NCI-H510A (cell line): ENCODE measurements around the gene N4BP2L1.

Experiments
- DNase-seq: peaks from one replicate; lab custom pipeline; 2025; lab: John Stamatoyannopoulos, UW

The N4BP2L1 gene

DNA sequence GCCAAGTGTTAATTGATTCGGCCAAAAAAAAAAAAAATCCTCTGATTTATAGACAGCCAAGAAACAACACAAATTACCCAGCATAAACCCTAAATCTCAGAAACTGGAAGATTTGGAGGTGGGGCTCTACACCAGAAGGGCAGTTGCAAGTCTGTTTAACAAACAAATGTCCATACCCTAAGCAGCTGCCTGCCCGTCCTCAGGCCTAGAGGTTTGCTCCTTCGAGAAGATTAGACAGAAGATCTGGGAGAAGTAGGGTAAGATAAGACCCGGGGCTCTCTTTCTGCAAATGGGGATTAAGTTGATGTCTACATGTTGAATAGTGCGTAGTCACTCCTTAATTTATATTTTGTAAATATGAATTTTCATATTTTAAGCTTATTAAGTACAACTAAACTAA, 3.4 kb upstream of the N4BP2L1 start:
- DNase-seq, result no peak

DNA sequence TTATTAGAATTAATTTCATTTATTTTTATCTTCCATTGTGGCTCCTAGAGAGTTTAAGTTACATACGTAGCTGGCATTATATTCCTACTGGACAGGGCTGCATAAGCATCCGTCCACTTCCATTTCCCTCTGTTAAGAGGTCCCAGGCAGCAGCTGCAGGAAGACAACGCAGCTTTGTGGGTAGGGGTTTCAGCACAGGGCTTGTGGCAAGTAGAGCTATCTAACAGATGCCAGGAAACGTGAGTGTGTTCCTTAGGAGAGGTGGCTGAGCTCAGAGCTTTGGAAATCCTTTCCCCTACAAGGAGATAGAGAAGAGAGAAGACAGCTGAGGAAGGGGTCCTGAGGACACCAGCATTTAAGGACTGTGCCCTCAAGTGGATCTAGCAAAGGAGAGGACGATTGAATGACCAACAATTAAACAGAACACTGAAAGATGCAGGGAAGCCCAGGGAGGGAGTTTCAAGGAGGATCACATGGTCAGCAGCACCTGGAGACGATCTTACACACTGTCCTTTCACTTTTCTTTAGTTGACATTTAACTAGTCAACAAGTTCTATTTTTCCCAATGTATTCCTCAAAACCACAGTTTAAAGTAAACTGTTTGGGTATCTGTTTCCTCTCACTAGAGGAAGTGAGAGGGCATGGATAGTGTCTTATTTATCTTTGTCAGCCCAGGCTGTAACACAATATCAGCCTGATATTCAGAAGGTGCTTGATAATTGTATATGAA, 2.3 kb upstream of the N4BP2L1 start:
- no peak for DNase-seq

DNA sequence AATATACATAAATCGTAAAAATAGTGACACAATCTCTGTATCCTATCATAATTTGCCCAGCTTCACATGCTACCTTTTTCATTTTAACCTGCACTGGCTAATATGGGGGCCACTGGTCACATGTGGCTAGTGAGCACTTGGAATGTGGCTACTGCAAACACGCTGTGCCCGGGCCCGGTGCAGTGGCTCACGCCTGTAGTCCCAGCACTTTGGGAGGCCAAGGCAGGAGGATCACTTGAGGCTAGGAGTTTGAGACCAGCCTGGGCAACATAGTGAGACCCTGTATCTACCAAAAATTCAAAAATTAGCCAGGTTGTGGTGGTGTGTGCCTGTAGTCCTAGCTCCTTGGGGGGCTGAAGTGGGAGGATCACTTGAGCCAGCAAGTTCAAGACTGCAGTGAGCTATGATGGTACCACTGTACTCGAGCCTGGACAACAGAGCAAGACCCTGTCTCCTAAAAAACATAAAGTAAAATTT, 1.5 kb upstream of the N4BP2L1 start:
- no peak for DNase-seq

DNA sequence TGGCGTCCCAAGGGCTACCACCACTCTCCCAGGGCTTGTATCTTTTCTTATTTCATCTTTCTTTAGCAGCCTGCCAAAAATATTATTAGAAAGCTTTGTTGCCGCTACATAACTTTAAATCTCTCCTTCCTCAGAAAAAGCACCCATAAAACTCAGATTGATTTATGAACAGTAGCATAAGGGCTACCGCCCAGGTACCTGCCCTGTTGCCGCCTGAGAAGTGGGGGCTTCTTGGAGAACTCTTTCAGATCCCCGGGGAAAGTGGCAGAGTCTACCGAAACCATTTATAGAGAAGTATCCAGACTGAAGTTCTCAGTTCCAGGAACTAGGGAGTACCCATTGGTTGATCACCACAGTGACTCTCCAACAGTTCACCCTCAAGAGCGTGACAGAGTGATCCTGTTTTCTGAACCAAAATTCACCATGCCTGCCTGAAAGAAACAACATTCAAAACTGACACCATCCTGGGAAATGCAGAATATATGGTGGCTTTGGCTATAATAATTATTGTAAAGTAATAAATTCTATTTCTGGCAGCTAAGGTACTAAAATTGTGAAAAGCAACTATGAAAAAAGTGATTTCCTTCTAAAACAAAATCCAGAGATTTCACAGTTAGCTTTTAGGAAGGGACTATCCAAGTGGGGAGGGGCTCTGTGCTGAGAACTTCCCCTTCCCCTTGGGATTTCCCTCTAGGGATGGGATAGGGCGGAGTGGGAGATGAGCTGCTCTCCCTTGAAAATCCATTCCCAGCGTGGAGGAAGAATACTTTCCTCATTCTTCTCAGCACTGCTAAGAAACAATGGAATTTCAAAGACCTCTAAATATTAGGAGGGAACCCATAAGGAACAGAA, 877 bp upstream of the N4BP2L1 start:
- no peak for DNase-seq

DNA sequence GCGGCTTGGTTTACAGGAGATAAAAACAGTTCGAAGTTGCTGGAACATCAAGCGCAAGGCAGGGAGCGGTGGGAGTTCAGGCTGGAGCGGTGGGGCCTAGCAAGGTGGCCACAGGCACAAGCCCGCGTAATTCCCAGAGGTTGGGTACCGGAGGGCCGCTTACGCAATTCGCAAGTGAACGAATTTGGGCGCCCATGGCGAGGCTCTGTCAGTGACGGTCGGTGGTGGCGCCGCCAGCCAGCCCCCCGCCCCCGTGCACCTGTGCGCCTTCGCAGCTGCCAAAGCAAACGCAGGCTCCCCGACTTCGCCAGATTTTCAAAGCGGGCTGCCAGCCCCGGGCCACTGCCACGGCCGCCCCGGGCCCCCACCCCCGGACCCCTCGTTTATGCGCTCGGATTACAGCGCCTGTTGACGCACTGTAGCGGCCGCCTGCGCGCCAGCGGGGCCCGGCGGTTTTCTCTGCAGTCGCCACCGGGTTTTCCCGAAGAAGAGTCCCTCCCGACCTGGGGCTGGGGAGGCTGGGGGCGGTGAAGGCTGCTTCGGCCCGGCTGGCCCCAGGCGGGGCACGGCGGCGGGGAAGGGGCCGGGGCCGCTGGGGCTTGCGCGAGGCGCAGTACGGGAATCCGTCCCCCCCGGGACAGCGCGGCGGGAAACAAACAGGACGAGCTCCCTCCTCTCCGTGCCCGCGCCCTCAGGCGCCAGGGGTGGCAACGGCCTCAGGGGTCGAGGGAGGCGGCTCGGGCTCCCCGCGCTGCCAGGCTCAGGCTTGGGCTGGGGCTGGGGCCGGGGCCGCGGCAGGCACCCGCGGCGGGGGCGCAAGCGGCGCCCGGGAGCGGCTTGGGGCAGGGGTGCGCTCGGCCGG, 709 bp downstream of the N4BP2L1 start:
- no peak for DNase-seq

DNA sequence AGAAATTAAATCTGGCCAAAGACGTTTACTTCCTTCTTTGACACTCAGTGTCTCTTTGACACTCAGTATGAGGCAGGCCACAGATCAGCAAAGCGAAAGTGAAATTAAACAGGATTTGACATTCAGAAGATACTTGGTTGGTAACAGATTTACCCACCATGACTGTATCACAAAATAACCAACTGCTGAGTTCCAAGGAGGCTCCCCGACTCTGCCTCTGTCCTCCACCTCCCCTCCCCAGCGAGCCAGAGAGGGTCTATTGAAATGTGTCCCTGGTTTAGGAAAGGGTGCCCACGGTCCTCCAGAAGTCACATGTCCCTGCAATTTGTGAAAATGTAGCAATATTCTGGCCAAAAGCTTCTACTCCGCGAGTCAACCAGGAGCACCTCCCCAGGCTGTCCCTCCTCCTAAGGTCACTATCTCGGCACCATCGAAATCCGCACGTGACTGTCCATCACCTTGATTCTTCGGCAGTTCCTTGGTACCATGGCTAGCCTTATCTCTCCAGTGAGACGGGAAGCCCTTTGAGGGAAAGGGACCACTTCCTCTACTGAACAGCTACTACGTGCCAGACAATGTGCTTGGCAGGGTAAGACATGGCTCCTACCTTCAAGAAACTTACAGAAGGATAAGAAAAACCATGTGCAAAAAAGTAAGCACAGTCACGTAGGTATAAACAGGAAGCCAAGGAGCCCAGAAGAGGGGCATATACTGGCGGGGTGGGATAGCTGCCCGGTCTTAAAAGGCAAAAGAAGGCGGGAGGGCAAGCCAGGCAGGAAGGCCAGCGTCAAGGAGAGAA, 1.5 kb downstream of the N4BP2L1 start:
- no peak for DNase-seq

DNA sequence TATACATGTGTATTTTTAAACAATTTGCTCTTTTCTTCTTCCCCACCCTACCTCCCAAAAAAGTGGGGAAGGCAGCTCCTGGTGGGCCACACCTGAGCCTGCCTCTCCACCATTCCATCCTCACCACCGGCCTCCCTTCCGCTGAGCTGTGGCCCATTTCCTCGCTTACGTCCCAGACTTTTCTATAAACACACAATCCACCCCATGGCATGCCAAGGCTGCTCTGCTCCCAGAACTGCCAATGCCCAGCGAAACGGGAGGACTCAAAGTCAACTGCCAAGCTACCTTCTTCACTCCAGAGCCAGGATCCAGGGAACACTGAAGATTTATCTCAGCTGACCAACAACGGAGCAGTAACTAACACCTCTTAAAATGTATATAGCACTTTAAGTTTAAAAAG, 2.8 kb downstream of the N4BP2L1 start:
- DNase-seq, result no peak

DNA sequence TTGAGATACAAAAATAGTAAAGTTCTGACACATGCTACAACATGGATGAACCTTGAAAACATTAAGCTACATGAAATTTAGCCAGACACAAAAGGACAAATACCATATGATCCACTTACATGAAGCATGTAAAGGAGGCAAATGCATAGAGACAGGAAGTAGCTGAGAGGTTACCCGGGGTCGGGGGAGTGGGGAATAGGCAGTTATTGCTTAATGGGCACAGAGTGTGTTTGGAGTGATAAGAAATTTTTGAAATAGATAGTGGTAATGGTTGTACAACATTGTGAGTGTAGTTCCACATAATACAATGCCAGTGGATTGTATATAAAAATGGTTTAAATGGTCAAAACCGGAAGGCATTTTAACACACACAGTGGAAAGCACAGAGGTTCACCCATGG, 4.3 kb downstream of the N4BP2L1 start:
- no peak for DNase-seq

DNA sequence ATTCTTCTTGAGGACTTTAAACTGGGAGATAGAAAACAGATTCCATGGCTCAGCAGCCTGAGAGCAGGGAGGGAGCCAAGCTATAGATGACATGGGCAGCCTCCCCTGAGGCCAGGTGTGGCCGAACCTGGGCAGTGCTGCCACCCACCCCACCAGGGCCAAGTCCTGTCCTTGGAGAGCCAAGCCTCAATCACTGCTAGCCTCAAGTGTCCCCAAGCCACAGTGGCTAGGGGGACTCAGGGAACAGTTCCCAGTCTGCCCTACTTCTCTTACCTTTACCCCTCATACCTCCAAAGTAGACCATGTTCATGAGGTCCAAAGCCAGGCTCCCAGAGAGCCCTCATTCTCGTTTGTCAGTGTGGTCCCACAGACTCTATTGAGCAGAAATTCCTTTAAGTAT, 8.1 kb downstream of the N4BP2L1 start:
- DNase-seq, result no peak

DNA sequence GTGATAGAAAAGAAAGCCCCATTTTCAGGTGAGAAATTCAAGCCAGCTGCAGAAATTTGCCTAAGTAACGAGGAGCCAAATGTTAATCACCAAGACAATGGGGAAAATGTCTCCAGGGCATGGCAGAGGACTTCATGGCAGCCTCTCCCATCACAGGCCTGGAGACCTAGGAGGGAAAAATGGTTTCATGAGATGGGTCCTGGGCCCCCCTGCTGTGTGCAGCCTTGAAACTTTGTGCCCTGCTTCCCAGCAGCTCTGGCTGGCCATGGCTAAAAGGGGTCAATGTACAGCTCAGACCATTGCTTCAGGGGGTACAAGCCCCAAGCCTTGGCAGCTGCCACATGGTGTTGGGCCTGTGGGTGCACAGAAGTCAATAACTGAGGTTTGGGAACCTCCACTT, 9.9 kb downstream of the N4BP2L1 start:
- no peak for DNase-seq

DNA sequence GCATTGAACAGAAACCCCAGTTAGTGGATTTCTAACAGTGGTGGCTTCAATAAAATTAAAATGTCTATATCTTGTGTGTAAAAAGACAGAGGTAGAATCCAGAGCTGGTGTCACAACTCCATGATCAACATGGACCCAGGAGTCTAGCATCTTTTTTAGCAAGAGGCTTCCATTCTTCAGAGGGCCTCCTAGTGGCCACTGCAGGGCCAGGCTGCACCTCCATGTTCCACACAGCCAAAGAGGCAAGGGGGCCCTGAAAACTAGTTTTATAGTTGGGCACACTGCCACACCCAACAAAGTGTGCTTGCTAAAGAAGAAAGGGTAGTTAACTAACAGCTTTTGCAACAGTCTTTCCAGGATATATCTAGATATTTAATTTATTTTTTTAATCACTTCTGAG, 12.9 kb downstream of the N4BP2L1 start:
- no peak for DNase-seq

DNA sequence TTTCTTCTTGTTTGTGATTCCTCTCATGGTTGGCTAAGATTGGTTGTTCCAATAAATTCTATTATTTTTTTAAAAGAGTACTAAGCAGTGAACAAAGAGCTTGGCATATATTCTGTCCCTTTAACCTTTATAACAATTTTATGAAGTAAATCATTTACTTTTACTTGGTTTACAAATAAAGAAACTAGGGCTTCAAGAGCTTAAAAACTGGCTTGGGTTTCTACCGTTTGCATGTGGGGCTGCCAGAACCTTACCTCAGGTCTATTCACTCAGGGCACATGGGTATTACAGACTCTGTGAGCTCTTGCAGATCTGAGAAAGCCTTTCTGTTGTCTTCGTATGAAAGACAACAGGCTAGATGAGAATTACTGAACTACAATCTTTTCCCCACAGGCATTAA, 13.3 kb downstream of the N4BP2L1 start:
- no peak for DNase-seq

DNA sequence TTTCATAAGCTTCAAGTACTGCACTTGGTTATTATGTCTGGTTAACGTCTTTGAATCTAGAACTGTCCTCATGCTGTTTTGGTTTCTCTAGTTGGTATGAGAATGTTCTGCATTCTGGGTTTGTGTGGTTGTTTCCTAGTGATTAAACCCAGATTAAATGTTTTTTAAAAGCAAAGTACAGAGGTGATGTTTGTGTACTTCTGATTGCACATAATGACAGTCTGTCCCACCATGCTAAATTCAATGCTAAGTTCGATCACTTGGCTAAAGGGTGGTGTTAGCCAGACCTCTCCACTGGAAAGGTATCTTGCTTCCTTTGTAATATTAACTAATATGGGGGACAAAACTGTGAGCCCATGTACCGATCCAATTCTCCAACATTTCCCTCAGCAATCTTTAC, 14.6 kb downstream of the N4BP2L1 start:
- DNase-seq, result no peak

DNA sequence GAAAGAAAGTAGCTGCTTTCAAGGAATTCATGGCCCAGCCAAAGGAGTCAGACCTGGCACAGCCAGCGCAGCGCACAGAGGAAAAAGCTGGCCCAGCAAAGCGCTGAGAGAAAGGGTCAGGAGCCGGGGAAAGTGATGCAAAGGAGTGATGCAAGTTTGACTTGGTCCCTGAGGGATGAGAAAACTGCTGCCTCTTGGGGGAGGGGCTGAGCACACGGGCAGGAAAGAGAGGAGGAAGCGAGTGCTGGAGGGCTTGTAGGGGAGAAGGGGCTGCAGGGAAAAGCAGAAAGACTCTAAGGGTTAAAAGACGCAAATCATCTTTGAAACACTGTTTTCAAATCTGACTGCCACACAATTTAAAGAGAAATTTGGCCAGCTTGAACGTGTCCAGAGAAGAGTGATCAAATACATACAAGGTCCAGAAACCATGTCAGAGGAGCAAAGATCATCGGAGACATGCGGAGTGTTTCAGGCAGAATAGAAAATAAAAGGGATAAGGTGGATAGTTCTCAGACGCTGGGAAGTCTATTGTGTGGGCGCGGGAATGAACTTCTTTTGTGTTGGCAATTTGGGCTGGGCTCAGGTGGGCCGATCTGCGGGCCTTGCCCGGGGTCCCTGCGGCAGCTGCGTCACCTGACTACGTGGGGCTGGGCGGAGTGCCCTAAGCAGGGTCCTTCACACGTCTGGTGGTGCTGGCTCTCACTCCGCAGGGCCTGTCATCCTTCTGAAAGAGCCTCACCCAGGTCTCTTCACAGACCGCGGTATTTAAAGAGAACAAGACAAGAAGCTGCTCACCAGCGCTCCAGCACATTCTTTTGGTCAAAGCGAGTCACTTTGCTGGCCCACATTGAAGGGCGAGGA, 18.1 kb downstream of the N4BP2L1 start:
- DNase-seq, result no peak

DNA sequence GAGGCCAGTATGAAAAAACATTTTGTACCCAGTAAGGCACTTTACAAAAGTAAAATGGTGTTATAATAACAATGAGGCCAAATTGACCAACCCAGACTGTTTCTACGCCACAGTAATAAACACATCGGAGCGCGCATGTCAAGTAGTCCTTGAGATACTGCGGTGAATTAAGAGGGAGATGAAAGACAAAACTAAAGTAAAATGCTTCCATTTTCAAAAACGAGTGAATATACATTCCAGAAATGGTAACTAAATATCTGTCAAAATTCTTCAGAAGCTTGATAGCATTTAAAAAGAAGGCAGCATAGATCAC, 19.0 kb downstream of the N4BP2L1 start:
- peak; percentile 6 for DNase-seq

DNA sequence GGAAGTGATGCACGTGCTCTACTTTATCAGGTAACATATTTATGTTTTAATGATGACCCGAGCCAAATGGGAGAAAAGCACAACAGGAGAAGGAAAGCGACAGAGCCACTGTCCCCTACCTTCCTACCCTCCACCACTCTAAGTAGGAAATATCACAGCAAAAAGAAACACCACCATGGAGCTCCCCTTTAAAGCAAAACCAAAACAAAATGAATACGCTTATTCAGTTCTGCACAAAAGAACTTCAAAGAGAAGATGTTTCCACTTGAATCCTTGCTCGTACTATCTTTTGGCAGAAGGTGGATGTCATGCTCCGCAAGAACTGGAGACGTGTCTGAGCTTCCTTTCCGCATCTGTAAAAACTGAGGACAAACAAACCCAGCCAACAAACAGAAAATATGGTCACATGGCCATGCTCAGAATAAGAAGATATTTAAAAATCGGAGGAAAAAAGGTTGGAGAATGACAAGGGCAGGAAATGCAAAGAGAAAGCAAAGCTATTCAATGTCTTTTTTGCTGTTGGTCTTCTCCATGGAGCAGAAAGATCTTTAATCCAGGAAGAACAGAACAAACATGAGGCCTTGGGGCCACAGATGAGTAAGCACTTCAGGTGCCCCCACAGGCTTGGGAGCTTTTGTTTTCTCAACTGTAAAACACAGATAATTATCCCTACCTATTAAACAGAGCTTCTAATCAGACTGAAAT, 19.5 kb downstream of the N4BP2L1 start:
- DNase-seq, result no peak

DNA sequence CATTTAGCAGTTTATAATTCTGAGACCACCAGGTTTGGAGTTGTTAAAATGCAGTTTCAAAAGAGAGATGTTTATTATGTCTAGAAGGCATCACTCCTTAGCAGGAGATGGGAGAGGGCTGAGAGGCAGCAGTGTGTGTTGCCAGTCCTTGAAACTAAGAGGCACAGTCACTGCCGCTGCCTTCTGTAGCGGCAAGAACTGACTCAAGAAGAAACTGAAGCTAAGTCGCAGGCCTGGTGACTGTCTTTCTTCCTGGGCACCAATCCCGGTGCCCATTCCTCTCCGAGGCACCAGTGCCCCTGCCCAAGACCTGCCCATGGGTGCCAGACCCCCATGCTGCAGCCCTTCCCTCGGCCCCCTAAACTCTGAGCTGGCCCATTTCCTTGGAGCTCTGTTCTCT, 20.1 kb downstream of the N4BP2L1 start:
- DNase-seq, result no peak

DNA sequence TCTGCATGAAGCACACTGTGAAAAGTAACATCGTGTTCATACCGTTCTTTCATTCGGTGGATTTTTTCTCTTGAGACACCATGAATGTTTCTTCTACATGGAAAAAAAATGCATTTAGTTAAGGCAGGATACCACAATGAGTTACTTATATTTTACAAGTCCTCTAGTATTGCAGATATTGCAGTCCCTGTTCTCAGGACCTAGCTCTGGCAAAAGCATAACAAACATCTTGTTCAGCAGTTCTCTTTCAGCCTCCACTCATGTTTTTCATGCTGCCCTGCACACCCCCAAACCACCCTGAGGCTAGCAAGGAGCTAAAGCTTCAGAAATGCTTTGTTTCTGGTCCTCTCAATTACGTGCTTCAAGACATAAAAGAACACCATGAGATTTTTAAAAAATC, 24.8 kb downstream of the N4BP2L1 start:
- no peak for DNase-seq

DNA sequence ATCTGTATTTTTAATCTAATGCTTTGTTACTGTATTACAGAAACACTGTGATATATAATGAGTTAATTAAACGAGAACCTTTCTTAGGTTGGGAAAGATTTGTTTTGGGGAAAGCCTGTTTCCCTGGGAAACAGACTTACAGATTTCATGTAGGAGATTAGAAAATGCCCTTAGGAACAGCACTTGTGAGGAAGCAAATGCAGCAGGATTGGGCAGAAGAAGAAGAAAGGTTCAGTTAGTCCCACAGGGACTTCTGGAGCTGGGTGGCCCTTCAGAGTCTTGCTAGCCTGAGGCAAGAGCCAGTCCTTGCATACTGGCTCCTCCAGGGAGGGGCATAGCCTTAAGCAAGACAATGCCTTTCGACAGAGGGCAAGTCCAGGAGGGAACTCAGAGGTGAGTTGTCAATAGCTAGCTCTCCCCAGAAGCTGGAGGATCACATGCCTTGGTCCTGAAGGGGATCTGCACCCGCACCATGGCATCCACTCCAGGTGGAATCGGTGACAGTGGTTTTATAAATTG, 36.8 kb downstream of the N4BP2L1 start:
- no peak for DNase-seq

DNA sequence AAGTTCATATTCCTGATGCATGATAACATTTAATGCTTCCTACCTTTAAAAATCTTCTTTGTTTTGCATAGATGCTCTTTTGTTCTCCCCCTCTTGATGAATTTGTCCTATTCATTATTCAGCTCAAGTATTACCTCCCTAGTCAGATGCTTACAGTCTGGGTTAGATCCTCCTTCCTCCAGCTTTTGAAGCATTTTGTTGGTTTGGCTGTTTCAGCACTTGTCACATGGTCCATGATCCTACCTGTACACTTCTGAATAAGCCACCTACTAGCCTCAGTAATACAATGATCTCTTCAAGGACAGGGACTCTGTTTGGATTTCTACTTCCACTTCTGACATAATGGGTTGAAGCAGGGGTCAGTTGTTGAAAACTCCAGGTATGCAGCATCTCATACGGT, 37.4 kb downstream of the N4BP2L1 start:
- DNase-seq, result no peak
